ENCODE data around the gene UCKL1.
"Not testable (repeated sequence)": the region's sequence is repeated elsewhere in the genome, so short reads cannot be mapped to it uniquely, and the experiment has no call there.

The UCKL1 gene

DNA sequence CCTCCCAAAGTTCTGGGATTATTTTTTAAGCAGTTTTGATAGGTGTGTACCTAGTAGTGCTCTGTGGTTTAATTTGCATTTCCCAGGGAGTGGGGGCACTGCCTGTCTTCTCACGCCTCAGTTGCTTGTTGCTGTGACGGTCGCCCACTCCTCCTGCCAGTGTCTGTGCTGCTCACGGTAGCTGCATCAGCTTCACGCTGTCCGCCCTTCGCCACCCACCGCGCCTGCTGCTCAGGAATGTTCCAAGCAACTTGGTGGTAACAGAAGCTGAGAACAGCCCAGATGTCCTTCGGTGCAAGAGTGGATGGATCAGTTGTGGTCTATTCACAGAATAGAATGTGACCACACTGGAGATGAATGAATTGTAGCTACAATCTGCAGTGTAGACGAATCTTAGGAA is 38.4 kb downstream of the UCKL1 start:
- FAIRE-seq, result no peak

- not testable (repeated sequence) for FAIRE-seq
These were observed 39.8 kb downstream of the UCKL1 start for GRCh38 chr20:63916371-63916939.

DNA sequence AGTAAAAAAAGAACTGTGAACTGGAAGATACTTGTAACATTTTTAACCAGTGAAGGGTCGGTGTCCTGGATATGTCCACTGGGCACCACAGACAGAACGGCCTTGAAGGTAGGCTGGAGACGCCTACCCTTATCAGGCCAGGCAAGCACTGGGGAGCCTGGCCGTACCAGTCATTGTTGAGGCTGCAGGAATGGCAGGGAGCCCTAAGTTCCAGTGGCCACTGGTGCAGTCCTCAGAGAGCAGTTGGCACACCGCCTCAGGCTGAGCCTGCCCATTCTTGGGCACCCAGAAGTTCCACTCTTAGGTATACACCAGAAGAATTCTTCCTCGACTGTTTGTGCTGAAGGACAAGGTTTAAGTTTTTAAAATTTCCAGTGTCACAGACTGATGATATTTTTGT is 40.7 kb downstream of the UCKL1 start:
- FAIRE-seq, result no peak

DNA sequence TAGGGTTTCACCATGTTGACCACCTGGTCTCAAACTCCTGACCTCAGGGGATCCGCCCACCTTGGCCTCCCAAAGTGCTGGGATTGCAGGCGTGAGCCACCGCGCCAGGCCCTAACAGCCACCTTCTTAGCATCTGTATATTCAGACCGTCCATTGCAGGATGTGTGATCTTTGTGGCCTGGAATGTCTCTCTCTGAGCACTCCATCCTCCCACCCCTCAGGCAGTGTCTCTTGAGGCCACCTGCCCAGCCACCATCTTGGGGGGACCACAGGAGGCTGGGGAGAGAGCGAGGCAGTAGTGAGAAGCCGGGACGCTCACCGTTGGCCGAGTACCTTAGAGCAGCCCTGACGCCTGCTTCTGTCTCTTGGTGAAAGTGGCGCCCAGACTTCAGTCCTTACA is 42.4 kb downstream of the UCKL1 start:
- no peak for FAIRE-seq

- no peak for FAIRE-seq
These were observed 45.0 kb downstream of the UCKL1 start for GRCh38 chr20:63911176-63911575.

- no peak for FAIRE-seq
These were observed 48.1 kb downstream of the UCKL1 start for GRCh38 chr20:63908008-63908682.

- FAIRE-seq, result no peak
These were observed 52.2 kb downstream of the UCKL1 start for GRCh38 chr20:63903796-63904561.

GRCh38 chr20:63900413-63900812 is 55.8 kb downstream of the UCKL1 start:
- FAIRE-seq, result no peak

DNA sequence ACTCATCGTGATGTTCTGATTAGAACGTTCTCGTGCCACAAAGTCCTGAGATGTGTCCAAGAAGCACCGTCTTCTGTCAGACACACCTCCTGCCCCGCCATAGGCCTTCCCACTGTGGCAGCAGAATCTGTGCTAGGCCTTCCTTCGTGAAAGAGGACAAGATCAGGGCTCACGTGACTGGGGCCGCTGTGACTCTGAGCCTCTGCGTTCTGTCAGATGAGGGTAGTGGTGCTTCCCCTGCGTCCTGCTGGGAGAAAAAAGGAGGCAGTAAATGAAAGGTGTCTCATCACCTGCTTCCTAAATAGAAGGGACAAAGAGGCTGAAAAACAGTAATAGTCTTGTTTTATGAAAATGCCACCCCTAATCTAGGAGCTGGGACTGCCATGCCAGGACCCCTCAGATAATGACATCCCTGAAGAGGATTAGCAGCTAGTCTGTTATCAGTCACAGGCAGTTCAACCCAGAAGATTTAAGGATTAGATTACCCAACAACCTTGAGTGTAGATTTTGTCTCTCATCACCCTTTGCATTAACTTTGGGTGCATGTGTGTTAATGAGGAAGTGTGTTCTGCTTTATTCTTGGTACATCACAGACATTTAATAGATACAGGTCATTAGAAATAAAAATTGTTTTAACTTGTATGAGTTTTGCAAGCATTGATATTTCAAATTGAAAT is 57.2 kb downstream of the UCKL1 start:
- FAIRE-seq, result no peak

GRCh38 chr20:63897978-63898561 is 58.1 kb downstream of the UCKL1 start:
- no peak for FAIRE-seq

DNA sequence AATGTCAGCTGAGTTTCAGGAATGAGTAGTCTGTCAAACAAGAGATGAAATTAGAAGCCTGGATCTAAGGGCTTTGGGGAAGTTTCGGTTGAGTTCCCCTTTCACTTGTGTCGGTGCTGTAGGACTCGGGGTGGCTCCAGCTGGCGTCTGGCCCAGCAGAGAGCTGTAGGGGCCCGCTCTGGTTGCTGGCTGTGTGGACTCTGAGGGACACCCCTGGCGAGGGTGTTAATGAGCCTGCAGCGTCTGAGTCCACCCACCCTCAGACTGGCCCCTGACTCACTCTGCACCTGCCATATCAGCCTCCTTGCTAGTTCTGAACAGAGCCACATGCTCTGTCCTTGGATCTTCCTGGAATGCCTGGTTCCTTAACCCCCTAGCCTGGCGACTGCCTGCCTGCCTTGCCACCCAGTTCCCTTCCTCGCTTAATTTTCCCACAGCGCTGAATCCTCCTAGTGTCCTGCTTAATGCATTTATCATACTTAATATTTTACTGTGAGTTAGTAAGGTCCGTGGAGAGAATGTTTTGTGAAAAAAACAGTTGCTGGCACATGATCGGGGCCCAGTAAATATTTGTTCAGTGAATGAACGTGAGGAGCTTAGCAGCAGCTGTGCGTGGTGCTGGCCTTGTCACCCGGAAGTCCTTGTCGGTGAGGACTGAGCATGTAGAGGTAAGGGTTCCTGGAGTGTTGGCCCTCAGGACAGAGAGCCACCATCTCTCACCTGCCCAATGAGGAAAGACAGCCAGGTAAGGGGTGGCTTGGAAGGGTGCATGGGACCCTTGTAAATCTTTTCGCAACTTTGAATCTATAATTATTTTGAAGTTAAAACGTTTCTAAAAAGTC is 59.7 kb downstream of the UCKL1 start:
- no peak for FAIRE-seq

- no peak for FAIRE-seq
These were observed 60.3 kb downstream of the UCKL1 start for GRCh38 chr20:63895952-63896263.

DNA sequence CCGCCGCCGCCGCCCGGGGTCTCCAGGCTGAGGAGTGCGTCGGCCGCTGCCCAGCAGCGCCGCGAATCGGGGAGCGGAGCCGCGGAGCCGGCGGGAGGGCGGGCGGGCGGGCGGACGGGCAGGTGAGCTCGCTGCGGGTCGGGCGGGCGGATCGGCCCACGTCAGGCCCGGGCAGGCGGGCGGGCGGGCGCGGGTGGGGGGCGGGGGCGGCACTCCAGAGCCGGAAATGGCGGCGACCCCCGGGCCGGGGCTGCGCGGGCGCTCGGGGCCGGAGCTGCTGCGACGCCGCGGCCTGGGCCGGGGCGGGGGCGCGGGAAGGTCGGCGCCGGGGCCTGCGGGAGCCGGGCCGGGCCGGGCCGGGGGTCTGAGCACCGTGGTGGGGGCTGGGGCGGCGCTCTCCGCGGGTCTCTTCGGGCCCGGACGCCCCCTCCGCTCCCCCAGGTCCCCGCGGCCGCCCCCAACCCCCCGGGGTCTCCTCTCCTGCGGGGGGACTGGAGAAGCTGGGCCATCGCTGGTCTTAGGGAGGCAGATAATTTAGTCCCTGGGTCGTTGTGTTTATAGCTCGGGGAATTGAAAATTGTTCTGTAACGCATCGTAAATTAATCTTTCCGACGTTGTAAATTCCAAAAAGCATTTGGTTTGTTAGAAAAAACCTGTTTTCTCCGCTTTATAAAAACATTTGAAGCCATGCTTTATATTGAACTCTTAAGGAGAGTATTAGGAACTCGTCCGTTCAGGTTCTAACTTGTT is 60.8 kb downstream of the UCKL1 start:
- FAIRE-seq, result no peak

DNA sequence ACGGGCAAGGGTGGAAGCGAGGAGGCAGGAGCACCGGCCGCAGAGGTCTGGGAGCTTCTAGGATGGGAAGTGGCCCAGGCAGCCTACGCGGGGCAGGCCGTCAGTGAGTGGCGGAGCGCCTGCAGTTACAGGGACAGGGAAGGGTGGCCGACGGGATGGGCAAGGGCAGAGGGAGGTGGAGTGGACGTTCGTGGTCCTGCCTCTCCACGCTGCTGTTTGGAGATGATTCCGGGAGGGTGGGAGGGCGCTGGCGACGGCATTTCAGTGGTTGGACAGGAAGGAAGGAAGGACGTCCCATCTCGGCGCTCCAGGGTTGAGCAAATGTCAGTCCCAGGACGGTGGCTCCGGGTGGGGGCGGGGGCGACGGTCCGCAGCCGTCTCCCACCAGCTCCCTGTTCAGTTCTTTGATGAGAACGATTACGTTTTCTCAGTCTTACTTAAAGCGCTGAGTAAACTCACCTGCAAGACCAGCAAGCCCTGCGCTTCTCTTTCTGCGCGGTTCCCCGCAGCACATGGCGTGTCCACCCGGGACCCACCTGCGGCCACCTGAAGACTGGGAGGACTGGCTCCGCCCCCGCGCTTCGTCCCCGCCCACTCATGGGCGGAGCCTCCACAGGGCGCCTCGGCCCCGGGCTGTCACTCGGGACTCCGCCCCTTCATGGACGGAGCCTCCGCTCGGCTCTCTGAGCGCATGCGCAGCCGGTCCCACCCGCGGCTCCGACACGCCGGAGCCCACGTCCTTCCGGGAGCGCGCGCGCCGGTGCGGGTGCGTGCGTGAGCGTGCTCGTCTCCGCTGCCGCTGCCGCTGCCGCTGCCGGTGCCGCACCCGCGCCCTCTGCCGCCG is 61.6 kb downstream of the UCKL1 start, which contains the start of gene DNAJC5:
Gene DNAJC5, plus strand, starts transcription at position 769 of the 844 bp plus-strand sequence. CDS start 33,220 bp downstream, outside the sequence.
- no peak for FAIRE-seq

DNA sequence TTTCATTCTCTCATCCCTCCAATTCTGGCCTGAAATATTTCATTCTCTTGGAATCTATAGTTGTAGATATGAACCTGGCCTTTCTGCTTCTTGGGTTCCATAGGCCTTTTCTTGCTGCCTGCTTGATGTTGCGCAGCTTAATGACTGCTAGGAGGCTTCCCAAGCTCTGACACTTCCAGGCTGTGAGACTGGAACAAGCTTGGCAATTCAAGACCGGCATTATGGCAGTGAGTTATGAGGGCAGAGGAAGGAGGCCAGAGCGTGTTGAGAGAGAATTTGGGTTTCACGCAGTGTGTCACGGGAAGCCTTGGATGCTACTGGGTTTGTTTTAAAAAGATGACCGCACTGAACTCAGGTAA is 62.2 kb downstream of the UCKL1 start:
- FAIRE-seq, result no peak

GRCh38 chr20:63892402-63892801 is 63.8 kb downstream of the UCKL1 start:
- no peak for FAIRE-seq

DNA sequence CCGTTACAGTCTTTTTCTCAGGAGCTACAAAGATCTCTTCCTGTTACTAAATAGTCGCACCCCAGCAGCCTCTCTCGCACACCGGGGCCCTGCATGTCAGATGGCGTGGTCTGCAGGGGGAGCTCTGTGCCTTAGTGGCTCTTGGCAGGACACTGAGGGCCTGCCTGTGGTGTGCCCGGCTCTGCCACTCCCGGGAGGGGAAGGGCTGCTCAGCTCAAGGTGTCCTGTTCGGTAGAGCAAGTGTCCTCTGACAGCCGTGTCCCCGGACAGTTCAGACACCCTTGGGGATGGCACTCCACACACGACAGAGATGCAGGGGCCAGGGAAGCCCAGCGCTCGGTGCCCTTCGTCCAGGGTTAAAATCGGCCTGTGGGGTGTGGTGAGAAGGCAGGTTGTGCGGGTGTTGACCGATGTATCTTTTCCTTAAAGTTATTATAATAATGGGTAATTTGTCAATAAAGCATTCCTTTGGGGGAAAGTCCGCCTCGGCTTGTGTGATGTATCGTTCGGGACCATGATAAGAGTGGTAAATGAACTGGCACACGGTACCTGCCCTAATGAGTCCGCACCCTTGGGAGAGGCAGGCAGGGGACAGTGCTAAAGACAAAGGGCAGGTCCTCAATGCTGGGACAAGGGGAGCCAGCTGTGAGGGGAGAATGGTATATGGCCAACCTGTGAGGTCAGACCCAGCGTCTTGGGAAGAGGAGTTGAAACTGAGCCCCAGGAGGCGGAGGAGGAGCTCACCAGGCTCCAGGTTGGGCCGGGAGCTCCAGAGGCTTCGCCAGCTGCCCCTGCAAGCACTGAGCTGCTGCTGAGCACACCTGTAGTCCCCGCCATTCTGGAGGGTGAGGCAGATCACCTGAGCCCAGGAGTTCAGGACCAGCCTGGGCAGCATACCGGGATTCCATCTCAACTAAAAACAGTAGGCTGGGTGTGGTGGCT is 64.9 kb downstream of the UCKL1 start:
- no peak for FAIRE-seq

DNA sequence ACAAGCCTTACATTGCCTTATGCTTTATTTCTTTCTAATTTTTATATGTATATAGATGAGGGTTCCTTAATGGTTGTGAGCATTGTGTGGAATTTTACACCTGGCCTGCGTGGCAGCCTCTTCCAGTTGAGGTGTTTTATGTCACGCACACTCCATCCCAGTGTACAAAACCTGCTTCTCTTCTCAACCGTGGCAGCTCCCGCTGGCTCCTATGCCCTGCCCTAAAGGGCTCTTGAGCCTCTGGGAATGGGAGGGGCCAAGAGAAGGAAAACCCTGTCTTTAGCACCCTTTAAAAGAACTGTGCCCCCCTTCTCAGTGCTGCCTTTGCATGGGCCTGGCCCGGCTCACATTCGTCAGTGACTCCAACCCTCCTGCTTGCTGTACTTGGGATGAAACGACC is 65.6 kb downstream of the UCKL1 start:
- no peak for FAIRE-seq

DNA sequence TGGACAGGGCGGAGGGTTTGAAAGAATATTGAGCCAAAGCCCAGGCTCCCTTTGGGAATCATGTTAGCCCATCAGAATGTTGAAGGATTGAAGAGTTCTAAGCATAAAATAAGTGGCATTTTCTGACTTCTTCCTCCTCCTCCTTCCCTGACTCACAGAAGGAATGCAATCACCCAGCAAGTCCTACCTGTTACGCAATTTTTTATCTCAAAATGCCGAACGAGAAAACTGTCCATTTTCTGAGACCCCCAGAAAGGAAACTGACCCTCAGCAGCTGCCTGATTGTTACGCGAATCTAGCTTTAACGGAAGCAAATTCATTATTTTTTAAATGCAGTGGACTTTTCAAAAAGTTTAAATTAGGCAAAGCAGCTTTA is 66.0 kb downstream of the UCKL1 start:
- FAIRE-seq, result no peak

Data from endometrium (tissue), 2 donors.